ENCODE data around the gene CAMK2N1.

The CAMK2N1 gene

GRCh38 chr1:20446796-20447195, 39.2 kb downstream of the CAMK2N1 start:
- no peak overlapping the region for H3K4me3 ChIP-seq (ENCODE audit: low read depth, low read length)

- H3K4me3 ChIP-seq (ENCODE audit: low read depth, low read length) = no peak overlapping the region
Measured at GRCh38 chr1:20445956-20446355, 40.1 kb downstream of the CAMK2N1 start.

- no peak overlapping the region for H3K4me3 ChIP-seq (ENCODE audit: low read depth, low read length)
Measured at GRCh38 chr1:20443703-20444586, 42.1 kb downstream of the CAMK2N1 start.

- H3K4me3 ChIP-seq (ENCODE audit: low read depth, low read length) = no peak overlapping the region
Measured at GRCh38 chr1:20442920-20443625, 42.9 kb downstream of the CAMK2N1 start.

GRCh38 chr1:20440785-20441200, 45.2 kb downstream of the CAMK2N1 start:
- H3K4me3 ChIP-seq (ENCODE audit: low read depth, low read length) = no peak overlapping the region

- no peak overlapping the region for H3K4me3 ChIP-seq (ENCODE audit: low read depth, low read length)
Measured at GRCh38 chr1:20439282-20439681, 46.7 kb downstream of the CAMK2N1 start.

GRCh38 chr1:20437640-20438039, 48.4 kb downstream of the CAMK2N1 start:
- no peak overlapping the region for H3K4me3 ChIP-seq (ENCODE audit: low read depth, low read length)

- no peak overlapping the region for H3K4me3 ChIP-seq (ENCODE audit: low read depth, low read length)
Measured at GRCh38 chr1:20432891-20433290, 53.1 kb downstream of the CAMK2N1 start.

Measured in iPS-11a (cell line).